ENCODE data around the gene CASS4.

CASS4 gene

DNA sequence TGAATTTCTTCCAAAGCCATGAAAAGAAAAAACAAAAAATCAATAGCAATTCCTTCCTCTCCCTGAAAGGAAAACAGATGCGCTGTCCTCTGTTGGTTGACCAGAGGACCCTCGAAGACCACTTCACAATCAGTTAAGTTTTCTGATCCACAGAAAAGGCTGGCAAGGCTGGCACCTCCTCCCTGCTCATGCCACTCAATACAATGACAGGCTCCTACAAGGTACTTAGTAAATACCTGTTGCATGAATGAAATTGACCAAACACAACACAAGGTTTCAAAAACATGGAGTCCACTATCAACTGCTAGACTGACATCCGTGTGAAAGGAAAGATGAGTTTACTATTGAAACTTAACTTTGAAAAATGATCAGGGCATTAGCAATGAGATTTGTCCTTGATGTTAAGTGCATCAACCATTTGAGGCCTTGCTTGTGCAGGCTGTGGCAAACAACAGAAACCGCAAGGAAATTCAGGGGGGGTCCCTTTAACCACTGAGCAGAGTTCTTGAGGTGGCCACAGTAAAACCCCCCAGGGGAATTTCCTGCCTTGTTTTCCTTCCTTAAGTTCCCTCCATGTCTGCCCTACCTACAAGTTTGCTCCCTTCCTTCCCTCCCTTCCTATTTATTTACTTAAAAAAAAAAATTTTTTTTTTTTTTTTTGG lies 28.4 kb downstream of the CASS4 start:
- Histone ChIP-seq H3F3A (ENCODE audit: low read depth) (no peaks in the 10 kb centered on the region), H3K9me3 (ENCODE audit: insufficient read depth, low read depth, low read length) (no peaks in the 10 kb centered on the region), H2AFZ (ENCODE audit: low read length) (no peak overlapping the region), H3K4me3 (ENCODE audit: low read length, poor library complexity, severe bottlenecking) (peak overlapping the region; percentile 50), H3K79me2 (ENCODE audit: insufficient read depth, low read length) (no peaks in the 10 kb centered on the region), H3K27me3 (ENCODE audit: insufficient read depth, low read length, poor library complexity, severe bottlenecking) (no peaks in the 10 kb centered on the region), H3K9me2 (replicated peaks; ENCODE audit: low read depth, low read length) (no peaks in the 10 kb centered on the region), H3K9ac (ENCODE audit: low read depth, low read length, poor library complexity, severe bottlenecking) (no peak overlapping the region), H3K4me2 (ENCODE audit: low read depth, low read length, poor library complexity, severe bottlenecking) (peak overlapping the region; percentile 79), H3K36me3 (ENCODE audit: insufficient read depth, low read length) (no peaks in the 10 kb centered on the region), H4K20me1 (ENCODE audit: insufficient read depth, low read length, poor library complexity, severe bottlenecking) (no peaks in the 10 kb centered on the region), H3K4me1 (ENCODE audit: insufficient read depth, low read length, poor library complexity, severe bottlenecking) (peaks cover 32% of the 10 kb centered on the region)
- TF ChIP-seq EZH2phosphoT487 (IDR thresholded peaks at IDR 0.05; ENCODE audit: borderline replicate concordance) = peak; percentile 34; the same call in 1 of the 2 replicates
- TF ChIP-seq, protein P1, sequence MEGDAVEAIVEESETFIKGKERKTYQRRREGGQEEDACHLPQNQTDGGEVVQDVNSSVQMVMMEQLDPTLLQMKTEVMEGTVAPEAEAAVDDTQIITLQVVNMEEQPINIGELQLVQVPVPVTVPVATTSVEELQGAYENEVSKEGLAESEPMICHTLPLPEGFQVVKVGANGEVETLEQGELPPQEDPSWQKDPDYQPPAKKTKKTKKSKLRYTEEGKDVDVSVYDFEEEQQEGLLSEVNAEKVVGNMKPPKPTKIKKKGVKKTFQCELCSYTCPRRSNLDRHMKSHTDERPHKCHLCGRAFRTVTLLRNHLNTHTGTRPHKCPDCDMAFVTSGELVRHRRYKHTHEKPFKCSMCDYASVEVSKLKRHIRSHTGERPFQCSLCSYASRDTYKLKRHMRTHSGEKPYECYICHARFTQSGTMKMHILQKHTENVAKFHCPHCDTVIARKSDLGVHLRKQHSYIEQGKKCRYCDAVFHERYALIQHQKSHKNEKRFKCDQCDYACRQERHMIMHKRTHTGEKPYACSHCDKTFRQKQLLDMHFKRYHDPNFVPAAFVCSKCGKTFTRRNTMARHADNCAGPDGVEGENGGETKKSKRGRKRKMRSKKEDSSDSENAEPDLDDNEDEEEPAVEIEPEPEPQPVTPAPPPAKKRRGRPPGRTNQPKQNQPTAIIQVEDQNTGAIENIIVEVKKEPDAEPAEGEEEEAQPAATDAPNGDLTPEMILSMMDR (conservative IDR thresholded peaks at IDR 0.05; ENCODE audit: low read length) = no peak

DNA sequence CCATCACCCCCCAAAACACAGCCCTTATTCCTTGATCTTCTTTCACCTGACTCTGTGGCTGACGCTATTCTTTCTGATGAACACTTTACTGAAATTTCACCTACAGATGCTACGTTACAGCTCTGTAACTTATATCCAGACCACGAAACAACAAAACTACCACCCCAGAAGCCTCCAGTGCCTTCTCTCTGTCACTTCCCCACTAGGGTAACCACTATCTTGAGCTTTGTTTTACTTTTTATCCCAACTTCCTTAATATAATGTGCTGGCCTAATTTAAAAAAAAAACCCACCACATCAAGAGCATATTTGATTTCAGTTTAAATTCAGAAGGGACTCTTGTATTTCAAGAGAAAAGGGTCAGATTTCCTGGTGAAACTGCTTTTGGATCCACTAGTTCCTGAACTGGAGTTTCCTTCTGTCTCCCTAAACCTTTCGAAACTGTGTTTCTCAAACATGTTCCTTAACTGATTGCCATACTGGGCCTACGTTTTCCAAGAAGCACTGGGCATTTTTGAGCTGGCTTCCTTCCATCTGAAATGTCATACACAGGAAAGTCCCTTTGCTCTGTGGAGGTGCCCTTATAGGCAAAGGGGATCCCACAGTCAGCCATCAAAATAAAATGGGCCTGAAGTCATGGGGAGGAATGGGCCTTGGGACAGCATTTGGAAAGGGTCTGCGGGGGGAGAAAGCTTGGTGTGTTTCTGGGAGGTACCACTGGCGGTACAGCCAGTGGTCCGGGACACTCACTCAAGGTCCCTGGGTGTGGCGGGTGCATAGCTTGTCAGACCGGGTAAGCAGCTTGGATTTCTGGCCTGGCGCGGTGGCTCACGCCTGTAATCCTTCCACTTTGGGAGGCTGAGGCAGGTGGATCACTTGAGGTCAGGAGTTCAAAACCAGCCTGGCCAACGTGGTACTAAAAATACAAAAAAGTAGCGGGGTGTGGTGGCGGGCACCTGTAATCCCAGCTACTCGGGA lies 30.6 kb downstream of the CASS4 start:
- H3K9me3 ChIP-seq (ENCODE audit: insufficient read depth, low read depth, low read length) = no peaks in the 10 kb centered on the region
- H3K79me2 ChIP-seq (ENCODE audit: insufficient read depth, low read length) = no peaks in the 10 kb centered on the region
- no peaks in the 10 kb centered on the region for H3K36me3 ChIP-seq (ENCODE audit: insufficient read depth, low read length)
- no peak for TF ChIP-seq EZH2phosphoT487 (IDR thresholded peaks at IDR 0.05; ENCODE audit: borderline replicate concordance)
- TF ChIP-seq, protein P1 (conservative IDR thresholded peaks at IDR 0.05; ENCODE audit: low read length) = no peak
- peak overlapping the region; percentile 3 for H3K4me2 ChIP-seq (ENCODE audit: low read depth, low read length, poor library complexity, severe bottlenecking)
- H2AFZ ChIP-seq (ENCODE audit: low read length) = no peak overlapping the region
- H3K9me2 ChIP-seq (replicated peaks; ENCODE audit: low read depth, low read length) = no peaks in the 10 kb centered on the region
- H3K9ac ChIP-seq (ENCODE audit: low read depth, low read length, poor library complexity, severe bottlenecking) = no peak overlapping the region
- no peaks in the 10 kb centered on the region for H4K20me1 ChIP-seq (ENCODE audit: insufficient read depth, low read length, poor library complexity, severe bottlenecking)
- peaks cover 32% of the 10 kb centered on the region for H3K4me1 ChIP-seq (ENCODE audit: insufficient read depth, low read length, poor library complexity, severe bottlenecking)
- H3F3A ChIP-seq (ENCODE audit: low read depth) = no peaks in the 10 kb centered on the region
- no peak overlapping the region for H3K4me3 ChIP-seq (ENCODE audit: low read length, poor library complexity, severe bottlenecking)
- no peaks in the 10 kb centered on the region for H3K27me3 ChIP-seq (ENCODE audit: insufficient read depth, low read length, poor library complexity, severe bottlenecking)

DNA sequence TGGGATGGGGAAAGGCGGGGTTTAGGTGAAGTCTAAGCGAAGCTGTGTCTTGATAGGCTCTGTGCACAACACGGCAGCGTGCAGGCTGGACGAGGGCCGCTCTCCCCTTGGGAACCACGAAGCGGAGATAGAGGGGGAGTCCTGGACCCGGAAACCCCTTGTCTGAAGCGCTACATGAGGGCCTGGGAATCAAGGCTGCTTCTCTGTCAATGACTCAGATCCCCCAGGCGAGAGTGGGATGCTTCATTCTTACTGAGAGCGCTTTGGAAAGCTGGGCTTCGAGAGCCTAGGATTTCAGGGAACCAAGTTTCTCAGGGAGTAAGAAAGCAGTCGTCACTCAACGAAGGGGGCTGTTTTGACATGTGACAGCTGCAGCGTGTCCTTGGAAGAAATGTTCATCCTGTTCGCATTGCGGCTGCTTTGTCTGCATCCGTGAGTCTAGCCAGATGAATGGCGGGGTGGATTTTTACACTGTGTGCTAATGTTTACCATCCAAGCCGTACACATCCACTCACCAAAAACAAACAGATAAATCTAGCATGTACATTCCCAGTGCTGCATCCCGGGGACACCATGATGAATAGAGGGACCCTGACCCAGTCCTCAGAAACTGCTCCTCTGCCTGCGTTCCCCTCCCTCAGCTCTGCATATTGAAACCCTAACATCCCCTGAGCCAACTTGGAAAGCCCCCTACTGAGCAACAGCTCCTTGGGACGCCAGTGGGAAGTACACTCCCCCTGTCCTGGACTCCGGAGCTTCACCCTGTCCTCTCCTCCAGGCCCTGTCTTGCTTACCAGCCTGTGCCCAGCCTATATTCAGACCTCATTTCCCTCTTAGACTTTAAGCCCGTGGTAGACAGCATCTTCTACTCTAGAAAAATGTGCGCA lies 31.8 kb downstream of the CASS4 start:
- Histone ChIP-seq H2AFZ (ENCODE audit: low read length) (no peak overlapping the region), H3K4me1 (ENCODE audit: insufficient read depth, low read length, poor library complexity, severe bottlenecking) (peaks cover 30% of the 10 kb centered on the region), H3K9me3 (ENCODE audit: insufficient read depth, low read depth, low read length) (no peaks in the 10 kb centered on the region), H3F3A (ENCODE audit: low read depth) (no peaks in the 10 kb centered on the region), H3K9me2 (replicated peaks; ENCODE audit: low read depth, low read length) (no peaks in the 10 kb centered on the region), H3K9ac (ENCODE audit: low read depth, low read length, poor library complexity, severe bottlenecking) (no peak overlapping the region), H4K20me1 (ENCODE audit: insufficient read depth, low read length, poor library complexity, severe bottlenecking) (no peaks in the 10 kb centered on the region), H3K4me3 (ENCODE audit: low read length, poor library complexity, severe bottlenecking) (no peak overlapping the region), H3K4me2 (ENCODE audit: low read depth, low read length, poor library complexity, severe bottlenecking) (no peak overlapping the region), H3K79me2 (ENCODE audit: insufficient read depth, low read length) (no peaks in the 10 kb centered on the region), H3K36me3 (ENCODE audit: insufficient read depth, low read length) (no peaks in the 10 kb centered on the region), H3K27me3 (ENCODE audit: insufficient read depth, low read length, poor library complexity, severe bottlenecking) (no peaks in the 10 kb centered on the region)
- TF ChIP-seq EZH2phosphoT487 (IDR thresholded peaks at IDR 0.05; ENCODE audit: borderline replicate concordance) = no peak
- TF ChIP-seq, protein P1 (conservative IDR thresholded peaks at IDR 0.05; ENCODE audit: low read length) = no peak
